DMS79 (cell line): ENCODE measurements around the gene ATP8B4.
"Not testable (repeated sequence)": the region's sequence is repeated elsewhere in the genome, so short reads cannot be mapped to it uniquely, and the experiment has no call there.

Experiments used
- DNase-seq: peaks from one replicate; lab custom pipeline; 2025; lab: John Stamatoyannopoulos, UW

Gene ATP8B4

GRCh38 chr15:50109076-50109987, 9.7 kb downstream of the ATP8B4 start:
- DNase-seq: no peak

- DNase-seq: no peak
These were observed 10.6 kb downstream of the ATP8B4 start for GRCh38 chr15:50108461-50108860.

- no peak for DNase-seq
These were observed 11.2 kb downstream of the ATP8B4 start for GRCh38 chr15:50107591-50108408.

GRCh38 chr15:50107157-50107556, 11.9 kb downstream of the ATP8B4 start:
- DNase-seq: no peak

- DNase-seq: no peak
These were observed 12.6 kb downstream of the ATP8B4 start for GRCh38 chr15:50106457-50106856.

GRCh38 chr15:50100486-50100885, 18.5 kb downstream of the ATP8B4 start:
- DNase-seq: no peak

GRCh38 chr15:50098545-50098944, 20.5 kb downstream of the ATP8B4 start:
- DNase-seq: no peak

GRCh38 chr15:50095938-50096821, 22.9 kb downstream of the ATP8B4 start:
- DNase-seq: no peak

GRCh38 chr15:50089386-50089785, 29.6 kb downstream of the ATP8B4 start:
- DNase-seq: not testable (repeated sequence)

- DNase-seq: no peak
These were observed 34.1 kb downstream of the ATP8B4 start for GRCh38 chr15:50084932-50085331.

GRCh38 chr15:50083424-50084025, 35.5 kb downstream of the ATP8B4 start:
- no peak for DNase-seq

- DNase-seq: no peak
These were observed 37.0 kb downstream of the ATP8B4 start for GRCh38 chr15:50082066-50082465.

GRCh38 chr15:50077651-50078050, 41.4 kb downstream of the ATP8B4 start:
- DNase-seq: no peak

- no peak for DNase-seq
These were observed 41.9 kb downstream of the ATP8B4 start for GRCh38 chr15:50077176-50077575.

- no peak for DNase-seq
These were observed 43.7 kb downstream of the ATP8B4 start for GRCh38 chr15:50075319-50075718.

- no peak for DNase-seq
These were observed 47.3 kb downstream of the ATP8B4 start for GRCh38 chr15:50071551-50072258.

- no peak for DNase-seq
These were observed 51.0 kb downstream of the ATP8B4 start for GRCh38 chr15:50068016-50068415.

GRCh38 chr15:50067254-50067653, 51.8 kb downstream of the ATP8B4 start:
- no peak for DNase-seq

GRCh38 chr15:50066666-50067065, 52.4 kb downstream of the ATP8B4 start:
- DNase-seq: no peak

GRCh38 chr15:50066202-50066601, 52.8 kb downstream of the ATP8B4 start:
- no peak for DNase-seq

- DNase-seq: no peak
These were observed 53.8 kb downstream of the ATP8B4 start for GRCh38 chr15:50065279-50065678.
